HG03342 (cell line): ENCODE results near the gene SLC26A9.

Experiments used
- ATAC-seq: cut with Tn5 transposase; IDR thresholded peaks from one replicate; pipeline ENCODE4 v1.9.1; 2021; ENCODE audit warnings: mild to moderate bottlenecking, moderate library complexity; ENCODE audit not compliant: unreplicated experiment

Gene SLC26A9

DNA sequence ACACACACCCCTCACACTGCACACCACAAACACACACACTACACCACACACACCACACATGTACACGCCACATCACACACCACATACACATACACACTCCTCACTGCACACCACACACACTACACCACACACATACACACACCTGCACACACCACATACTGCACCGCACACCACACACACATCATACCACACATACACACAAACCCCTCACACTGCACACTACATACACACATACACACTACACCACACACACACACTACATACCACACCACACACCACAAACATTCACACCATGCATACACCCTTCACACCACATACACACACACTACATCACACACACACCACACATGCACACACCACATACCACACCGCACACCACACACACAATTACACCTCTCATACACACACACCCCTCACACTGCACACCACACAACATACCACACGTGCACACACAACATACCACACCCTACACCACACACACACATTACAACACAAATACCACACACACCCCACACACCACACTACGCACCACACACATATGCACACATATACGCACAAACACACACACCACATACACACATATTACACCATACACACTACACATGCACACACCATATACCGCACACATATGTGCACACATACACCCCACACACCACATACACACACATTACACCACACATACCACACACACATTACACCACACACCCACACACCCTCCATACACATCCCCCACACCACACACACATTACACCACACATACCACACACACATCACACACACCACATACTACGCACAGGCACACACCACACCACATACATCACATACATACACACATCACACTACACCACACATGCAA, 30.3 kb upstream of the SLC26A9 start:
- ATAC-seq: no peak

DNA sequence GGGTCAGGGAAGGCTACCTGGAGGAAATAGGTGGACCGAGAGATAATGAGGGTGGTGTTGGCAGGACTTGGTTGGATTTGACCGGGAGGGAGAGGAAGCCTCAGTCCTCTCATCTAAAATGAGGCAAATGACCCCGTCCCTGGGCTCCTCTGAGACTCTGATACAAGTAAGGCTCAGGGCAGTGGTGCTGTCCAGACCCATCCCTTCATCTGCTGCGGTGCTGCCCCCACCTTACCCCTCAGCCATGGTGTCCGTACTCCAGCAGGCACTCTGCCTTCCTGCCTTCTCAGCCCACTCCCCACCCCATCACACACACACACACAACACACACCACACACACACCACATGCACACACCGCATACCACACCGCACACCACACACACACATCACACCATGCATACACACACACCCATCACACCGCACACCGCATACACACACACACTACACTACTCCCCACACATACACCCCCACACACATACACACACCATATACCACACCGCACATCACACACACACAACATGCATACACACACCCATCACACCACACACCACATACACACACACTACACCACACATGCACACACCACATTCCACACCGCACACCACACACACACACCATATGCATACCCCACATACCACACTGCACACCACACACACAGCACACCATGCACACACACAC, 29.4 kb upstream of the SLC26A9 start:
- ATAC-seq: no peak

DNA sequence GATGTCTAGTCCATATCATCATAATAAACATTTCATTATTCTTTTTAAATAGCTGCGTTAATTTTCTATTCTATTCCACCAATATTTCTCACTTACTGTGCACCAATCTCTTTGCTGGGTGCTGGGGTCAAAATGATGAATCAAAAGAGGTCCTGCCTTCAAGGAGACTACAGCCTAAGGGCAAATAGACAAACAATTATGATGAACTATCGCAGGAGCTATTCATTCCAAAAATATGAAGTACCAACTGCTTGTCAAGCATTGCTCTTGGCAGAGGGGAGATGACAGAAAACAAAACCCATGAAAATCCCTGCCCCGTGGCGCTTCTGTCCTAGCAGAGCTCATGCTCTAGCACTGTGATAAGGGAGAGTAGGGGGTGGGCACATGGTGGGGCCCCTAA, 28.8 kb upstream of the SLC26A9 start:
- ATAC-seq: no peak

DNA sequence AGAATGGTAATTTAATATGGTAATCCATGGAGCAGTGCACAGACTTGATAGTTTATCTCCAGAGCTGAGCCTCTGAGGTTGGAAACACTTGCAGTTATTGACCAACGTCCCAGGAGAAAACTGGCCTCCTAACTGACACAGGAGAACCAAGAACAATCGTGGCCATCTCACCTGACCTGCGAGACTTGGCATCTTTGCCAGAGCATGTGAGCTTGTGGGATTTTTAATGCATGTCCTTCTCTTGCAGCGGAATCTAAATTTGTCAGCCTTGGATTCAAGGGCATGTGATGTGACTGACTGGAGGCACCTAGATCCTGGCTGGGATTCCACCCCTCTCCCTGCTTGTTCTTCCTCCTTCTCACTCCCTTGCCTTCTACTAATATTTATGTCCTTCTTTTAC, 27.8 kb upstream of the SLC26A9 start:
- ATAC-seq: no peak

DNA sequence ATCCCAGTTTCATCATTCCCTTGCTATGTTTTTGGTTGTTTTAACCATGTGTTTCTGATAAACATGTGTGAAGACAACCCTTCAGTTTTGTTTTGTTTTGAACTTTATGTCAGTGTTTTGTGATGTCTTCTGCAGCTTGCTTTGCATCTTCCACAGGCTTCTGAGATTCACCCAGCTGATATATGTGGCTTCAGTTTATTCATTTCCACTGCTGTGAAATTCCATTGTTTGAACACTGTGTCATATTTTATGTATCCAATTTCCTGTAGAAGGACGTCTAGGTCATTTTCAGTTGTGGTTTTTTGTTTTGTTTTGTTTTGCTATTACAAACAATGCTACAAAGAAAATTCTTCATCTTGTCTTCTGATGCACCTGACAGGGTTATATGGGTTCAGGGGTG, 27.2 kb upstream of the SLC26A9 start:
- ATAC-seq: no peak

DNA sequence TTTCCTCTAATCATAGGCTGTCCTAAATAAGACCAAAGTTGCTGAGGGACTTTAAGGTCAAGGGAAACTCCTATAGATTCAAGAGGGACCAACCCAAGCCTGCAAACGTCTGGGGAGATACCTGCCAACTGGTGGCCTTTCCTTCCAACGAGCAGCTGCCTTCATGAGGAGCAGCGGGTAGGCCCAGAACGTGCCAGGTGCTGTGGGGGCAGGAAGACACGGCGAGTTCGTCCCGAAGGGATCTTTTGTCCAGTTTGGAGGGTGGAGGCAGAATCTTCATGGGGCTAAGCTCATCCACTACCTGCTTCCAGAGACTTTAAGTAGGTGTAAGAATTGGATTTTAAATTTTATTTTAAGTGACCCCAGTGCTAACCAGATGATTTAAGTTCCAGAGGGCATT, 26.0 kb upstream of the SLC26A9 start:
- ATAC-seq: no peak

DNA sequence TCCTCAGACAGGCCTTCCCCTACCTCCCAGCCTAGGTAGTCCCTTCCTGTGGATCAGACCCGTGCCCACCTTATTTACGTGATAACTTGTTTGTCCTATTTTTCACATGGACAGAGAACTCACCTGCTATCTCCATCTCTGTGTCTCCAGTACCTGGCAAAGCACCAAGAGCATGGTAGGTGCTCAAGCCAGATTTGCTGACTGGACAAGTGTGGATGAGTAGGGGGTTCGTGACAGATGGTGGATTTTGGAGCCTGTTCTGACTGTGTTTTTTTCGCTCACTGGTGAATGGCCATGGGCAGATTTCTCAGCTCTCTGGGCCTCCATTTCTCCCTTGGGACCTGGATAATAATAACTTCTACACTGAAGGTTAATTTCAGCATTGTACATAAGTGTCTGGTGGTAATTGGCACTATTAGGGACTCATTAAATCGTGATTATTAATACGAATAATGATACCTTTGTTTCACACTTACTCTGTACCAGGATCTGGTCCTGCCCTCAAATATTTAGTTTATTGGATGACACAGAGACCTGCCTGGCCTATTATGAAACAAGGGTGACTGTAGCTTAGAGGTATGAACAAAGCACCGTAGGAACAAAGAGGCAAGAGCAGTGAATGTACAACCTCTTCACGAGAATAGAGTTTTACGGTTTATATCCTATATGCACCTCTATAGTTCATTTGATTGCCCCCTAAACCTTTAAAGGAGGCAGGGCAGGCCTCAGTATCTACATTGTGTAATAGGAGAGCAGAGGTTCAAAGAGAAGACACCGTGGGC, 24.5 kb upstream of the SLC26A9 start:
- no peak for ATAC-seq

DNA sequence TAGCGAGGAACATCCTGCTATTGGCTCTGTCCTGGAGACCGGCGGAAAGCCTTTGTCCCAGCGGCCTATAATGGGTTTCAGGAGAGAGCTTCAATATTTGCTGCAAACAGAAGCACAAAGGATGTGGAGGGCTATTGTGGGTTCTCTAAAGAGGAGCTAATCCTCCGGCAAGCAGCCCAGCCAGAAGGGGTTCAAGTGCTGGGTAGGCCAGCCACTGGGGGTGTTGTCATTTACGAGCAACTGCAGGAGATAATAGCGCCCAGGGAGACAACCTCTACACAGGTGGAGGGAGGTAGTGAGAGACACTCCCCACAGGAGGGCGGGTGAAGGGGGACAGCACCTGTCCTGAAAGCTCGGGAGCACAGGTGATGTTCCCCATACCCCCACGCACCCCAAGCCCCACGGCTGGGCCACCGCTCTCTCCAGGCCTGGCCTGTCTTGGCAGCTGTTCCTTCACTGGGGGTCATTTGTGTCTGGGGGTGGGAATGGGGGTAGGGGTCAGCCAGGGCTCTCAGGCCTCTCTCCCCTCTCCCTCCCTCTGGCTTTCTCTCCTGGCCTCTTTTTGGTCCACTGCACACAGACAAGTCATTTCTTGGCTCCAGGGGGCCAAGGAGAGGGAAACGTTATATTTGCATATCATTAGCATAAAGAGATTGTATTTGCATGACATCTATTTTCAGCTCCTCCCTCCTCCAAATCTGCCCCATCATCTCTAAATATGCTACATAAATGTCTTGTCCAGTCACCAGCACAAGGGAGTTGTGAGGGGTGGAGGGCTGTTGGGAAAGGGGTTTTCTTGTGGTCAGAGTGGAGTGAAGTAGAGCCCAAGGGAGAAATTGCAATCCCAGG, 22.0 kb upstream of the SLC26A9 start:
- no peak for ATAC-seq

DNA sequence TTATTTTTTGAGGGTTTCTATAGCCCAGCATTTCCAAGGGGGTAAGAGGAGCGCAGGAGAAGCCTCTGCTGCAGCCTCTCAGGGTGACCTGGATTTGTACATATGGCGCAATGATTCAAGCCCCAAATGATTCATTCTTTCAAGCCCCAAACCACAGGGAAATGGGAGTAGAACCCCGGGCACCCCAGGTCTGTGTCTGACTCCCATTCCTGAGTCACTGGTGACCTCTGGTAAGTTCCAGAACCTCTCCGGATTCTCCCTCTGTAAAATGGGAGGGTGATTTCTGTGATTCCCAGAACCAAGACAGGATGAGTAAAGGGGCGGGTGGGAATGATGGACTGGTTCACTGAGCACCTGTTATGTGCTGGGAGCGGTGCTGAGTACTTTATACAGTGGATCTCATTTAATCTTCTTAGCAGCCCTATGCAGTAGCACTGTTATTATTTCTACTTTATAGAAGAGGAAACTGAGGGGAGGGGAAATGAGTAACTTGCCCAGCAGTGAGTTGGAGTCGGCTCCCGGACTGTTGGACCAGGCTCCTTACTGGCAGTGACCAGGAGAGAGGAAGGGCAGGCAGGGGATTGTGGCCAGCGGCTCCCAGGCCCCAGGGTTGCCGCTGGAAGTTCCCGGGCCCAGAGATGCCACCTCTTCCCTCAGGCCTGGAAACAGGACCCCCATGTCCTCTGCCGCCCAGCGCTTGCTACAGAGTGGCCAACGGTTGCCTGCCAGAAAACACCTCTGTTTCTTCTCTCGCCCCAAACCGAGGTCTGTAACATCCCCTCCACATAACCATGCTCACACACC, 20.3 kb upstream of the SLC26A9 start:
- ATAC-seq: no peak

DNA sequence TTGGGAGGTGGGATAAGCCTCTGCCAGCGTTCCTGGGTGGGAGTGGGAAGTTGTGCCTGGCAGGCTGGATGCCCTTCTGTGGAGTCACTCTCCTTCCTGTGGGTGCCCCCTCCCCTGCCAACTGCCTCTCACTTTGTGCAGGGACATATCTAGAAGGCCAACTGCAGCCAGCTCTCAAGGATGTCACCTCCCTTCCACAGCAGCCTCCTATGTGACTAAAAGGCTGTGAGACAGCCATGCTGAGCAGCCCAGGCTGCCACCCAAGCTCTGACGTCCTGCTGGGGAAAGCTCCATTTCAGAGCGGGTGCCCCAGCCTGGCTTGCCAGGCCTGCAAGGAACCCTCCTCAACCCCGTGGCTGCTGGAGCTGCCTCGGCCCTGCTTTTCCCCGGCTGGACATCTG, 19.6 kb upstream of the SLC26A9 start:
- no peak for ATAC-seq

DNA sequence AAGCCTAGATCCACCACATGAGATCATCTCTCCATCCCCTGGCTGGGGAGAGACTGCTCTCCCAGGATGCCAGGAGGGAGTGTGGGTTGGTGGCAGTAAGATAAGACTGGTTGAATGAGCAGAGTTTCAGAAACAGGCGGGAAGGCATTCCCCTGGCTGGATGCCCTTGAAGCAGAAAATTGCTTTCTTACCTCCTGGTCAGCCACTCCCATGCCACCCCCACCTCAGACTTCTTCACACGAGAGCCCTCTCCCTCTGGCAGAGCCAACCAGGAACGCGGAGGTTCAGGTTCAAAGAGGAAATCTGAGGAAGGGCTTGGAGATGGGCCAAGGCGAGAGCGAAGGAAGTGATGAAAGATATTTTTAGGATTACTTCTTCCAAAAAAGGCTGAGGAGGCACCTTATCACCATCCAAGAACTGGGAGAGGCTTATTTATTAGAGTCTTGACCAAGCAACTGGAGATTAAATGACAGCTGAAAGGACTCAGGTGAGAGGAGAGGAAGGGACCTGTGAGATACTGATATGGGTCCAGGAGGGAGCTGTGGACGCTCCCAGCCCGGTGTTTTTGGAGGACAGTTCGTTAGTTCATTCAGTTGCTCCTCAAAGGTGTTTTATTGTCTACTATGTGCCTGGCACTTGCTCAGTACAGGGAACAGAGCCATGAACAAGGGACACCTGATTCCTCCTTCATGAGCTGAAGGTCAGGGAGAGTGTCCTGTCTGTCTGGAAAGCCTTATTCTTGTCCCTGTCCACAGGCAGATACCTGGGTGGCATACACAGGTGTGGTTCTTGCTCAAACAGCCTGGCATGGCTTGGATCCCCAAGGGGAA, 18.9 kb upstream of the SLC26A9 start:
- no peak for ATAC-seq

DNA sequence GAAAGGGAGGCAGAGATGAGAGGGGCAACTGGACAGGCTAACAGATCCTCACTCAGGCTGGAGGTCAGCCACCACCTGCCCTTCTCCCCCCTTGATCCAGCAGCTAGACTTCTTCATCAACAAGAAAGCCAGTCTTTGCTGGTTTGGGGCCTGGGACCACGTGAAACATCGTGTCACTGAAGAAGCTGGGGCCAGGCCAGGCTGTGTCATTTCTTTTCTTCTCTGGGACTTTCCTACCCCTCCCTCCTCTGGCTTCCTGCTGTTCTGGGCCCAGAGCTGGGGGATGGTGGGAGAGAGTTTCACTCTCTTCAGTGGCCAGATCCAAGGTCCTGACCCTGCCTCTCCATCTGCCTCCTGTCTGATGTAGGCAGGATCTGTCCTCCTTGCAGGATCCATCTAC, 18.1 kb upstream of the SLC26A9 start:
- no peak for ATAC-seq

DNA sequence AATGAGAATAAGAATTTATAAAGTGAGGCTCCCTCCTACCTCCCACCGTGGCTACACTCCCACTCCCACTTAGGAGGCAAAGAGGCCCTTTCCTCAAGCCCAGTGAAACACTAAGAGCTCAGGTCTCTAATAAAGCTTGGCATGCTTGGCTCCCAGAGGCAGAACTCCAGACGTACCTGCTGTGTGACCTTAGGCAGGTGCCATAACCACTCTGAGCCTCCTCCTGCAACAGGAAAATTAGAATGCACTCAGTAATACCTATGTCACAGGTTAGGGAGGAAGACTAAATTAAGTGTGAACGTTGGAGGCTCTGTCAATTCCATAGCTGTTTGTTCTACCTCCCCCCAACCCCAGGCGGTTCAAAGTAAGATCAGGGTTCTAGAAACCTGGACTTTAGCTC, 16.5 kb upstream of the SLC26A9 start:
- no peak for ATAC-seq

DNA sequence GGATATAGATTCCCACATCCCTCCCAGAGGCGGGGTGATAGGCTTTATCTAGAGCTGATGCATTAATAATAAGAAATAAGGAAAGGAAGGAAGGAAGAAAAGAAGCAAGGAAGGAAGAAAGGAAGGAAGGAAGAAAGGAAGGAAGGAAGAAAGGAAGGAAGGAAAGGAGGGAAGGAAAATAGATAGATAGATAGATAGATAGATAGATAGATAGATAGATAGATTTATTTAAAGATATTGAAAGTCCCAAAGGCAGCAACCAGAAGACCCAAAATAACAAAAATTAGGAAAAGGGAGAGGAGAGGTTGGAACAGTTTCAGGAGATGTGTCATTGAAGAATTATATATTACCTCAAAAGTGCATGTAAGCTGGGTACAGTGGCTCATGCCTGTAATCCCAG, 12.2 kb upstream of the SLC26A9 start:
- ATAC-seq: no peak

DNA sequence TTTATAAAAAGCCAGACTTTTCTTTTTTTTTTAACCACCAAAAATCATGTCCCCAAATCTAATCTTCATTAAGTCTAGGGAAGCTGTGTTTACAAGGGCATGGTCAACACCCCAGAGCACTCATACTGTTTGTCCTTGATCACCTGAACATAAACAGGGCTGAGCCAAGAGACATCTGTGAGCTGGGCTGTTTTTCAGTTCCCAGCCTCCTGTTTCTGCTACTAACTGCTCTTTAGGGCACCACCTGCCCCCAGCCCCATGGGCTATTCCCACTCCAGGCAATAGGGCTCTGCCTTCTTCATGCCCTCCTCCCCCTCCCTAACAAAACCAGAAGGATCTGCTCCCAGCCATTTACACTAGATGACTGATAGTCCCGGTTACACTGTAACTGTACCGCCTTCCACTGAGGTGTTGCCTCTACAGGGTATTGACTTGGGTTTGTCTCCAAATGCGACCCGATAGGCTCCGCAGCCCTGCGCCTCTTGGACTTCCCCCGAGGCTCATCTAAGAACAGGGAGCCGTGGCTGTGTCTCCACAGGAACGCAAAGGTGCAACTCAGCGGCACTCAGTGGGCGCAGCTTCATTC, 11.7 kb upstream of the SLC26A9 start:
- no peak for ATAC-seq

DNA sequence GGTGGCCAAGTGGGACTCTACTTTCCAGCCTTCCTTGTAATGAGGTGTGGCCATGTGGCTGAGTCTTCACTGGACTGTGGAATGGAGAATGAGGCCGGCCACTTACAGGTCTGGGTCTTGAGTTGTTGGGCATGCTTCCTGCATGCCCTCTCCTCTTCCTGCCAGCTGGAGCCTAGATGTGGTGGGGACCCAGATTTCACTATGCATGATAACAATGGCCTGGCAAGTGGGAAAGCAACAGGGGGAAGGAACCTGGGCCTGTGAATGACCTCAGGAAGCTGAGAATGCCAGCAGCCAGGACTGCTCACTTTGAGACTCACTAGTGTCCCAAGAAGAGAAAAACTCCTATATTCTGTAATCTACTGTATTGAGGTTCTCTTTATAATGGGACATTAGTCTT, 8.5 kb upstream of the SLC26A9 start:
- no peak for ATAC-seq

DNA sequence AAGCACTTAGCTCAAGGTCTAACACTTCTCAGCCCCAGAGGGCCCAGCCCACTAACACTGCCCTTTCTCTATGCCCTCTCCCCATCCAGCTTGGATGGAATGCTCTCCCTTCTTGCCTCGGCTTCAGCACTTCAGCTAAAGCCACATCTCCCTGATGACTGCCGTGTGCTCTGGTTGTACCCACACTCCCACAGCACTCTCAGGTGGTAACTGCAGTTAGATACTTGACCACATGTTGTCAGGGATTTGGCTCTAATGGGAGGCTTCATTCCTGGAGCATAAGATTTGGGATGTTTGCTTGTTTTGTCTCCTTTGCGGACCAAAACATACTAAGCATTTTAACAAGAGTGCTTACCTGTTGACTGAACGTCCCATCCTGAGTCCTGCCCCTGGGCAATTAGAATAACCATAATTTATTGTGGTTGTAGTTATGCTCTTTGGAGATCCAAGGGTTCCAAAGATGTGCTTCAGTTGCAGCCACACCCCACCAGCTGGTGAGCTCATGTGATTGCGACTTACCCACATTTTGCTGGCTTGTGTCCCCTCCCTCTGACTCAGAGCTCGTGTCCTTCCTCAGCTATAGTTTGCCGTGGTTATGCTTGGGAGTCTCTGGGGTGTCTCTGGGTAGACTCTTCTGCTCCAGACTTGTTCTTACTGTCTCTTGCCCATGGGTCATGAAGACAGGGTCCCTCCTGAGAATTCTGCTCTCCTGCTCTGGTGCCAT, 7.7 kb upstream of the SLC26A9 start:
- no peak for ATAC-seq

DNA sequence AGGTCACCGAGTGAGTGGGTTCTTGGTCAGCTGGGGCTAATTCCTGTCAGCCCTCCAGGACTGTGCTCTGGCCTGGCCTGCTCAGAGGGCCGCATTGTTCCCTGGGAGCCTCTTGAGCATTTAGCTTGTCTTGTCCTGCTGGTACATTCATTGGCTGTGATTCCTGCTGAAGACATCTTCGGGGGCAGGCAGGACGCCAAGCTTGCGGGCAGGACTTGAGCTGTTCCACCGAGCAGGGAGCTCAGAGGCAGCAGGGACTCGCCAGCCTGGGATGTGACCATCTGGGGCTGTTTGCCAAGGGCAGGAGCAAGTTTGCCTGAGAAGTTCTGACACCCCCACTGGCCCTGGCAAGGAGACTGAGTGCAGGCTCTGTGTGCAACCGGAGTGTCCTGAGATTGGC, 7.0 kb upstream of the SLC26A9 start:
- no peak for ATAC-seq
